ENCODE results near the gene PBRM1.

Gene PBRM1

GRCh38 chr3:52600258-52600657 lies 85.5 kb downstream of the PBRM1 start:
- H3K9me3 ChIP-seq (ENCODE audit: severe bottlenecking), result peaks cover 12% of the 10 kb centered on the region
- H3K27me3 ChIP-seq (ENCODE audit: insufficient read depth, low read depth, severe bottlenecking), result no peaks in the 10 kb centered on the region
- no peak for TF ChIP-seq CTCF (IDR thresholded peaks at IDR 0.05; ENCODE audit: low read depth, low read length)
- H3K36me3 ChIP-seq, result peaks cover 85% of the 10 kb centered on the region
- no peak for DNase-seq
- no peak overlapping the region for H3K4me3 ChIP-seq (ENCODE audit: low read depth, low read length)
- H3K27ac ChIP-seq, result no peak overlapping the region

- Histone ChIP-seq H3K9me3 (ENCODE audit: severe bottlenecking) (peaks cover 11% of the 10 kb centered on the region), H3K4me3 (ENCODE audit: low read depth, low read length) (no peak overlapping the region), H3K36me3 (peaks cover 63% of the 10 kb centered on the region), H3K27me3 (ENCODE audit: insufficient read depth, low read depth, severe bottlenecking) (no peaks in the 10 kb centered on the region), H3K27ac (no peak overlapping the region)
- no peak for TF ChIP-seq CTCF (IDR thresholded peaks at IDR 0.05; ENCODE audit: low read depth, low read length)
- no peak for DNase-seq
These were observed 89.0 kb downstream of the PBRM1 start for GRCh38 chr3:52596658-52597265.

DNA sequence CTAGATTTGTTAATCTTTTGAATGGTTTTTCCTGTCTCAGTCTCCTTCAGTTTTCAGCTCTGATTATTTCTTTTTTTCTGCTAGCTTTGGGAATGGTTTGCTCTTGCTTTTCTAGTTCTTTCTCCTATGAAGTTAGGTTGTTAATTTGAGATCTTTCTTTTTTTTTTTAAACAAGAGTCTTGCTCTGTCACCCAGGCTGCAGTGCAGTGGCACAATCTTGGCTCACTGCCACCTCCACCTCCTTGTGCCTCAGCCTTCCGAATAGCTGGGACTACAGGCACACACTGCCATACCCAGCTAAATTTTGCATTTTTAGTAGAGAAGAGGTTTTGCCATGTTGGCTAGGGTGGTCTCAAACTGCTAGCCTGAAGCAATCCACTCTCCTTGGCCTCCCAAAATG lies 92.6 kb downstream of the PBRM1 start:
- DNase-seq, result no peak
- Histone ChIP-seq H3K27me3 (ENCODE audit: insufficient read depth, low read depth, severe bottlenecking) (no peaks in the 10 kb centered on the region), H3K4me3 (ENCODE audit: low read depth, low read length) (no peak overlapping the region), H3K36me3 (peaks cover 51% of the 10 kb centered on the region), H3K9me3 (ENCODE audit: severe bottlenecking) (no peaks in the 10 kb centered on the region), H3K27ac (no peak overlapping the region)
- no peak for TF ChIP-seq CTCF (IDR thresholded peaks at IDR 0.05; ENCODE audit: low read depth, low read length)

DNA sequence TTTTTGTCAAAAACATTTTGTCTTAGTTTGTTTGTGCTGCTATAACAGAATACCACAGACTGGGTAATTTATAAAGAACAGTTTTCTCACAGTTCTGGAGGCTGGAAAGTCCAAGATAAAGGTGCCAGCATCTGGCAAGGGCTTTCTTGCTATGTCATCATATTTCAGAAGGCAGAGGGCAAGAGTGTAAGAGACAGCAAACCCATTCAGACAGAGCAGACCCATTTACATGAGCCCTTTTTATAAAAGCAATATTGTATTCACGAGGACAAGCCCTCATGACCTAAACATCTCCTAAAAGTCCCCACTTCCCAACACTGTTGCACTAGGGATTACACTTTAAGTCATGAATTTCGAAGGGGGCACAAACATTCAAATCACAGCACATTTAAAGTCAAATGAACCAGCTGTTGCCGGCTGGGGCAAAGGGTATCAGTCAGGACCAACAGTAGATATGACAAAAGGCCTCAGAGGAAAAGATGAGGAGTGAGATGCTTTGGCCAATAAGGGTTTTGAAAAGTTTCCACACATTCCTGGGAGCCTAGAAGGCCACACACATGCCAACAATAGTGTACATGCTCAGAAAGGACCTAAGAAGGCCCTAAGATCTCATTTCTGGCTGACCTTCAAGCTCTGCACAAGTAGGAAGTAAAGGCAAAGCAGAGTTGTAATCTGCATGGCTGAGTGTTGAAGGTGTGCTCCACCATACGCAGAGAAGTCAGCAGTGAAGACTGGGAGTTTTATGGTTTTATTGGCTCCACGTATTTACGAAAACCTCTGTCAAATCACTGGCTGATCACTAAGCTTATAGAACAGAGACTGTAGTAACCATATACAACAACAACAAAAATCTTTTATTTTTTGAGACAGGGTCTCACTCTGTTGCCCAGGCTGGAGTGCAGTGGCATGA lies 111.4 kb downstream of the PBRM1 start:
- no peak for TF ChIP-seq CTCF (IDR thresholded peaks at IDR 0.05; ENCODE audit: low read depth, low read length)
- Histone ChIP-seq H3K36me3 (peaks cover 66% of the 10 kb centered on the region), H3K9me3 (ENCODE audit: severe bottlenecking) (no peaks in the 10 kb centered on the region)

GRCh38 chr3:52572221-52572620 lies 113.5 kb downstream of the PBRM1 start:
- no peak for DNase-seq
- Histone ChIP-seq H3K27ac (no peak overlapping the region), H3K4me3 (ENCODE audit: low read depth, low read length) (no peak overlapping the region), H3K27me3 (ENCODE audit: insufficient read depth, low read depth, severe bottlenecking) (no peaks in the 10 kb centered on the region), H3K36me3 (peaks cover 51% of the 10 kb centered on the region), H3K9me3 (ENCODE audit: severe bottlenecking) (no peaks in the 10 kb centered on the region)
- TF ChIP-seq CTCF (IDR thresholded peaks at IDR 0.05; ENCODE audit: low read depth, low read length), result no peak

More for the DNA sequence above, 111.4 kb downstream of the PBRM1 start:
- Histone ChIP-seq H3K27me3 (ENCODE audit: insufficient read depth, low read depth, severe bottlenecking) (no peaks in the 10 kb centered on the region), H3K4me3 (ENCODE audit: low read depth, low read length) (no peak overlapping the region), H3K27ac (no peak overlapping the region)
- DNase-seq, result no peak
